DMS53 treated with DMSO at 0.1 percent for 48 hours (cell line): Measurements from ENCODE around the gene SLC38A5.
A peak's percentile ranks its signal among the peaks of the same experiment; 100 is the strongest.
"Not testable (repeated sequence)": the region's sequence is repeated elsewhere in the genome, so short reads cannot be mapped to it uniquely, and the experiment has no call there.

Experiments
- DNase-seq: peaks from one replicate; lab custom pipeline; 2025; ENCODE audit not compliant: unreplicated experiment; lab: John Stamatoyannopoulos, UW

Gene SLC38A5

DNA sequence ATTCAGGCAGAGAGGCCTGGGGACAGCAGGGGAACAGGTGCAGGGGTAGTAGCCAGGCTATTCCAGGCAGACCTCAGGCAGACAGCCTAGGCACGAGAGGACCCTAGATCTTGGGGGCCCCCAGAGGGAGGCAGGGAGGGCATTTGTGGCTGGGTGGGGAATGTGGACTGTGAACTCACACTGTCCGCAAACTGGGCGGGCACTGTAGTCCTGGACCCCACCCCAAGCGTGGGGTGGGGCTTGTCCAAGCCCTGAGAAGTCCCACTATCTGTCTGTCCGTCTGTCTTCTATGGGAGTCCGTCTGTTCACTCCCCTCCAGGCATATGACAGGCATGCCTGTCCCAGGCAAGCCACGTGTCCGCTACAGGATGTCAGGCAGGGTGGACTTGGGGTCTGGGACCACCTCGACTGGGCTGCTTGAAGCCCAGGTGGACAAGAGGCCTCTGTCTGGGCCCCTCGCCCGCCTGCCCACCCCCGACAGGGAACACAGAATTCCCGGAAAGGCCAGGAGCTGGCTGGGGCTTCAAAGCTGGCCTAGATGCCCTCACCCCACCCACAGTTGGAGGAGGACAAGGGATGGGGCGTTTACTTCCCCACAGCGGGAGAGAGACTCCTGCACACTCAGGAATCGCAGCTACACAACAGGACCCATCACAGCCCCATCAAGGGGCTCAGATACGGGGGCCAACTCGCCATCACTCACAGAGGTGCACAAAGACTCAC, at the start of gene SLC38A5:
Gene SLC38A5 (minus strand): TSS at position 151 of the 723 bp plus-strand sequence. CDS start 2,336 bp downstream, outside the sequence.
- DNase-seq, result no peak

GRCh38 chrX:48519481-48519880, 49.4 kb upstream of the SLC38A5 start:
- DNase-seq, result not testable (repeated sequence)

DNA sequence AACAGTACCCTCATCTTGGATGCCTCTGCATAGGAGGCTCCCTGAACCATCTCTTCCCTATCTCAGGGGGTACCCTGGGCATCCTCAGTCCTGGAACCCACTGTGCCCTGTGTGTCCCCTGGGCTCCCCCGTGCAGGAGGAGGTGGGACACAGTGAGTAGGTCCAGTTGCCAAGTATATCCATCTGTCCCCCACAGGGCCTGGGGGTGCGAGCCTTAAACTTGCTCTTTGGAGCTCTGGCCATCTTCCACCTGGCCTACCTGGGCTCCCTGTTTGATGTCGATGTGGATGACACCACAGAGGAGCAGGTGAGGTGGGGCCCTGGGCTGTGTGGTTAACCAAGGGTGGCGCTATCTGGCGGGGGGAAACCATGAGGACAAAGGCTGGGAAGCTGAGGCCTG, 46.9 kb upstream of the SLC38A5 start:
- no peak for DNase-seq

- DNase-seq, result no peak
Measured at GRCh38 chrX:48516285-48516684, 46.2 kb upstream of the SLC38A5 start.

DNA sequence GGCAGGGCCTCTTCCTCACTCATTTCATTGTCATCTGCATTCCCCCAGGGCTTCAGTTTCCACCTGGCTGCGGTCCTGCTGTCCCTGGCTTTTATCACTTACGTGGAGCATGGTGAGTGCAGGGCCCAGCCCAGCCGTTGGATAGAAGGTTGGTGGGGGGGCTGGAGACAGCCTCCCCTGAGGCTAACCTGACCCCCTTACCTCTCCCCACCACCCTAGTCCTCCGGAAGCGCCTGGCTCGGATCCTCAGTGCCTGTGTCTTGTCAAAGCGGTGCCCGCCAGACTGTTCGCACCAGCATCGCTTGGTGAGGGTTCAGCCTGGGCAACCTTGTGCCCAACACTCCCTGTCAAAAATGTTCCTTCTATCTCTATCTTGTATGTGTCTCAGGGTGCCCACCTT, 45.8 kb upstream of the SLC38A5 start:
- DNase-seq, result no peak

DNA sequence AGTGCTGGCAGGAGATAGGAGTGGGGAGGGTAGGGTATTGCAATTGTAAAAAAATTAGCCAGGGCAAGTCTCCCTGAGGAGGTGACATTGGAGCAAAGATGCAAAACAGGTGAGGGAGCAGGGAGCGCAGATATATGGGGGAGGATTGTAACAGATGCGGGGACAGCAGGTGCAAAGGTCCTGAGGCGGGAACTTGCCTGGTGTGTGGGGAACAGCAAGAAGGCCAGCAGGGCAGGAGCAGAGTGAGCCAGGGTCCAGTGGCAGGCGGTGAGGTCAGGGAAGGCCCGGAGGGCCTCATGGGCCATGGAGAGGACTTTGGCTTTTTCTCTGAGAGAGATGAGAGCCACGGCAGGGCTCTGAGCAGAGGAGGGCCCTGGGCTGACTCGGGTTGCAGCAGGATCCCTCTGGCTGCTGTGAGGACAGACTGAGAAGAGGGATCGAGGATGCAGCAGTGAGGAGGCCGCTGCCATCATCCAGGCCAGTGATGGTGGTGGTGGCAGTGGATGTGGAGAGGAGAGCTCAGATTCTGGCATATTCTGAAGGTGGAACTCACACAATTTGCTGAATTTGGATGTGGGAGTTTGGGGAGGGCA, 44.9 kb upstream of the SLC38A5 start:
- DNase-seq, result no peak

DNA sequence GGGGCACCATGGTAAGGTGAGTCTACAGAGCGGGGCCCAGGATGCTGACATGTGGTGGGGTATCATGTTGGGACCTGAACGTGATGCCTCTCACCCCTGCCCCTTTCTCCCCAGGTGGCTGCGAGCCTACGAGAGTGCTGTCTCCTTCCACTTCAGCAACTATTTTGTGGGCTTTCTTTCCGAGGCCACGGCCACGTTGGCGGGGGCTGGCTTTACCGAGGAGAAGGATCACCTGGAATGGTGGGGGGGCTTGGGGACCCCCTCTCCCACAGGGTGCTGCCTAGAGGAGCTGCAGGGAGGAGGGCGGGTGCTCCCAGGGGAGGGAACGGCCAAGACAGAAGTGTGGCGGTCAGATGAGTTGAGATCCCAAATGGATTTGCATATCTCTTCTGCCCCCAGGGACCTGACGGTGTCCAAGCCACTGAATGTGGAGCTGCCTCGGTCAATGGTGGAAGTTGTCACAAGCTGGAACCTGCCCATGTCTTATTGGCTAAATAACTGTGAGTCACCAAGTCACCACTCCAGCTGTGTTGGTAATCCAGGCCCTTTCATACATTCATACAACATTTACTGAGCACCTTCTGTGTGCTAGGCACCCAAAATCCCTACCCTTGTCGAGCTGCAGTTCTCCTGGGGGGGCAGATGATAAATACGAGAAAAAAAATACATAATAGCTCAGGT, 44.2 kb upstream of the SLC38A5 start:
- no peak for DNase-seq

GRCh38 chrX:48513670-48514069, 43.6 kb upstream of the SLC38A5 start:
- no peak for DNase-seq

GRCh38 chrX:48512371-48512935, 42.4 kb upstream of the SLC38A5 start:
- DNase-seq, result no peak

GRCh38 chrX:48511560-48511959, 41.5 kb upstream of the SLC38A5 start:
- no peak for DNase-seq

DNA sequence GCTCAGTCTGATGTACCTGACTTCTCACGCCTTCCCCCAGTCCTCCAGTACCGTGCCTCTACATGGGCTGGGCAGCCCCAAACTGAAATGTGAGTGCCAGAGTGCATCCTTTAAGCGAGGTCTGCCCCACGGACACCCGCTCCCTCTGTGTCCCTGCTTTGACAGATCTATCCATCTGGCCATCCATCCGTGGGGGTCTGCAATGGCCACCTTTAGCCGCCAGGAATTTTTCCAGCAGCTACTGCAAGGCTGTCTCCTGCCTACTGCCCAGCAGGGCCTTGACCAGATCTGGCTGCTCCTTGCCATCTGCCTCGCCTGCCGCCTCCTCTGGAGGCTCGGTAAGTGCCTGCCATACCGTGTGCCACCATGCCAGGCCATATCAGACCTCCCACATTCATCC, 39.6 kb upstream of the SLC38A5 start:
- DNase-seq, result no peak

- DNase-seq, result no peak
Measured at GRCh38 chrX:48509245-48509590, 39.2 kb upstream of the SLC38A5 start.

DNA sequence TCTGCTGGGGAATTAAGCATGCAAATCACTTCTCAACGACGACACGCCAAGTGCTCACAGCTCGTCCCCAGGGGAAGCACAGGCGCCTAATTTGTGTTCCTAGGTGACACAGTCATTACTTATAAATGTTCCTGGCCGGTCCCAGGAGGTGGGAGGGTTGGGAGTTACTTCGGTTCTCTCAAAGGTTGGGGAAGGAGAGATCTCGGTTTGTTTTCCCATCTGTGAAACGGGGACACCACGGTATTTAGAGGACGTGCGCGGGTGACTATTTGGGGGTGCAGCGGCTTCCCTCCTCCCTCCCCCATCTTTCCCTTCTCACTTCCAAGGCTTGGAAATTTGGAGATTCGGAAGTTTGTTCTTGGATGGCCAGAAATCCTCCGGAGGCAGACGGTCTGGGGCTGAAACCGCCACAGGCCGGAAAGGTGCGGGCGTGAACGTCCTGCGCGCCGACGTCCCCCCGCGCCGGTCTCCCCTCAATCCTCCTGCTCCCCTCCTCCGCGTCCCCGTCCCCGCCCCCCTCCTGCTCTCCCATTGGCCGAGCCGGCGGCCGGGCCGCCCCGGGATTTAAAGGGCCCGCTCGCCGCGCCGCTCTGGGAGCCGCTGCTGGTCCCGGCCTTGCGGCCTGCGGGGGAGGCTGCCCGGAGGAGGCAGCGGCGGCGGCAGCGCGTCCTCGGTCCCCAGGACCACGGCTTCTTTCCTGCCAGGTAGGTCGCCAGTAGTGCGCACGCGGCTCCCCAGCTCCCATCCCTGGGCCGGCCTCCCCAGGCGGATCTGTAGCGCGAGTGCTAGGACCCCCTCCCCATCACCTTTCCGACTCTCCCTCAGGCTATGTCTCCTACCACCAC, 38.6 kb upstream of the SLC38A5 start, which contains the start of gene PORCN:
Gene PORCN (plus strand): TSS at position 593 of the 845 bp plus-strand sequence. CDS start 829 bp downstream, outside the sequence.
- peak; percentile 26 for DNase-seq

GRCh38 chrX:48507246-48507645, 37.2 kb upstream of the SLC38A5 start:
- DNase-seq, result no peak

- DNase-seq, result no peak
Measured at GRCh38 chrX:48505481-48505880, 35.4 kb upstream of the SLC38A5 start.

DNA sequence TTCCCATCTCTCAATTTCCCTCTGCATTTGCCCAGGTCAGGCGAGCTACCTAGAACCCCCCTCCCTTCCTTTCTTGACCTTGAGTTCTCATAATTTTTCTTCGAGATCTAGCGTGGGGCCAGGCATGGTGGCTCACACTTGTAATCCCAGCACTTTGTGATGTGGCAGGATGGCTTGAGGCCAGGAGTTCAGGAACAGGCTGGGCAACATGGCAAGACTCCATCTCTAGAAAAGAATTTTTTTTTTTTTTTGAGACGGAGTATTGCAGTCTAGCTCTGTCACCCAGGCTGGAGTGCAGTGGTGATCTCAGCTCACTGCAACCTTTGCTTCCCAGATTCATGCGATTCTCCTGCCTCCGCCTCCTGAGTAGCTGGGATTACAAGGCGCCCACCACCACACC, 34.2 kb upstream of the SLC38A5 start:
- DNase-seq, result no peak

DNA sequence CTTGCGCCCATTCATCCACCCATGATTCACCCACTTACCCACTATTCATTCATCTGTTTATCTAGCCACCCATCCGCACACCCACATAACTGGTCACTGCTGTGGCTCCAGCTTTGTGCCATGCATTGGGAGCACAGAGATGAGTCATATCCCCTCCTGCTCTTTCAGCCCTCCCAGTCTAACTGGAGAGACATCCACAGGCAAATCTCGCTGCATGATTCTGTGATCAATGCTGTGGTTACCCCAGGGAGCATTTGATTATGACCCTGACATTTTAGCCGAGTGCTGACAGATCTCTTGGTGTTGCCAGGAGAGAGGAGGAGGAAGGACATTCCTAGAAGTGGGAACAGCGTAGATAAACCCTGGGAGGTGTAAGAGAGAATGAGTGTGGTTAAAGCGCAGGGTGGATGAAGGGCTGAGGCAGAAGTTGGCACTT, 28.3 kb upstream of the SLC38A5 start:
- DNase-seq, result peak; percentile 43

DNA sequence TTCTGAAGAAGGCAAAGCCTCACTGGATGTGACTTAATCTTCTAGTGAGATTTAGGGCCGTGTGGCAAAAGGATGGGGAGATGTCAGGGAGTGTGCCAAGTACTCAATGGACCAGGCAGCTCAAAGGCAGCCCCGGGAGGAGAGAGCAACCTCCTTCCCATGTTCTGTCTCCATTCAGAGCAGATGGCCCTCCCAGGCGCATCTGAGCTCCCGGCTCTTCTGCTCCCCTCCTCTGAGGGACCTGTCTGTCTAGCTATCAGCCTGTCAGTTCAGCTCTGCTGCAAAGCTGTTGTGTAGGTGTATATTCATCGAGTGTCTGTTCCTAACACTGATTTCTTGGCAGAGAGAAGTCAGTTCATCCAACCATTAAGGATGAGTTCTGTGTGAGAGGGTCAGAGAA, 27.8 kb upstream of the SLC38A5 start:
- DNase-seq, result no peak

- no peak for DNase-seq
Measured at GRCh38 chrX:48496660-48497059, 26.6 kb upstream of the SLC38A5 start.

DNA sequence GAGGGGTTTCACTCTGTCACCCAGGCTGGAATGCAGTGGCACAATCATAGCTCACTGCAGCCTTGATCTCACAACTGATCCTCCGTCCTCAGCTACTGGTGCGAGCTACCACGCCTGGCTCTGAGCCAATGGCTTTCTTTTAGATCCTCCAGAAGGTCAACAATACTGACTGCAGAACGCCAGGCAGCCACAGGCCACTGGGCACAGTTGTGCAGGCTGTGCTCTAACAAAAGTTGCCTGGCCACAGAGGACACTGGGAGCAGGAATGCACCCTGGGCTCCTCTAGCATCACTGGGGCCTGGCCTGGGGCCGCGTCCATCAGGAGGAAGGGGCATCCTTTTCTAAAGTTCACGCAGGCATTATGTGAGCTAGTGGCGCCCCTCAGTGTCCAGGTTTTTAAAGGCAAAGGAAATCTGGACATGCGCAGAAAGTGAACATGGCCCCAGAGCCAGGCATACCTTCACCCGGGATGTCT, 23.9 kb upstream of the SLC38A5 start:
- DNase-seq, result peak; percentile 71
